Measurements from ENCODE around the gene SV2C.
A peak's percentile ranks its signal among the peaks of the same experiment; 100 is the strongest.

DNA sequence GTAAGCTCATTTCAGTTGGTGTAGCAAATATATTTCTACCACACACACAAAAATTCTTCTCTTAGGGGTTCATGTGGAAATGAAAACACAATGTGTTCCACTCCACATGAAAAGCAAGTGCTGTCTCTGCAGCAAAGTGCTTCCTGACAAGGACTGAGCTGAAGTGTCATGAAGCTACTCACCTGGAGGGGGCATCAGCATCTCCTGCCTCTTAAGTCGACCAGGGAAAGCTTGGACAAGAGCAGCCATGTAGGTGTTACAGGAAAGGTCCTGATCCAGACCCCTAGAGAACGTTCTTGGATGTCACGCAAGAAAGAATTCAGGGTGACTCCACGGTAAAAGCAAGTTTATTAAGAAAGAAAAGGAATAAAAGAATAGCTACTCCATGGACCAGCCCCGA lies 62.8 kb downstream of the SV2C start:
- TF ChIP-seq, protein P1, sequence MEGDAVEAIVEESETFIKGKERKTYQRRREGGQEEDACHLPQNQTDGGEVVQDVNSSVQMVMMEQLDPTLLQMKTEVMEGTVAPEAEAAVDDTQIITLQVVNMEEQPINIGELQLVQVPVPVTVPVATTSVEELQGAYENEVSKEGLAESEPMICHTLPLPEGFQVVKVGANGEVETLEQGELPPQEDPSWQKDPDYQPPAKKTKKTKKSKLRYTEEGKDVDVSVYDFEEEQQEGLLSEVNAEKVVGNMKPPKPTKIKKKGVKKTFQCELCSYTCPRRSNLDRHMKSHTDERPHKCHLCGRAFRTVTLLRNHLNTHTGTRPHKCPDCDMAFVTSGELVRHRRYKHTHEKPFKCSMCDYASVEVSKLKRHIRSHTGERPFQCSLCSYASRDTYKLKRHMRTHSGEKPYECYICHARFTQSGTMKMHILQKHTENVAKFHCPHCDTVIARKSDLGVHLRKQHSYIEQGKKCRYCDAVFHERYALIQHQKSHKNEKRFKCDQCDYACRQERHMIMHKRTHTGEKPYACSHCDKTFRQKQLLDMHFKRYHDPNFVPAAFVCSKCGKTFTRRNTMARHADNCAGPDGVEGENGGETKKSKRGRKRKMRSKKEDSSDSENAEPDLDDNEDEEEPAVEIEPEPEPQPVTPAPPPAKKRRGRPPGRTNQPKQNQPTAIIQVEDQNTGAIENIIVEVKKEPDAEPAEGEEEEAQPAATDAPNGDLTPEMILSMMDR (IDR thresholded peaks at IDR 0.05; ENCODE audit: low read depth, low read length, missing input control): no peak
- no peak for TF ChIP-seq SP1 (IDR thresholded peaks at IDR 0.05)
- TF ChIP-seq, protein P2, sequence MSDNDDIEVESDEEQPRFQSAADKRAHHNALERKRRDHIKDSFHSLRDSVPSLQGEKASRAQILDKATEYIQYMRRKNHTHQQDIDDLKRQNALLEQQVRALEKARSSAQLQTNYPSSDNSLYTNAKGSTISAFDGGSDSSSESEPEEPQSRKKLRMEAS (IDR thresholded peaks at IDR 0.05): no peak
- TF ChIP-seq GABPA (IDR thresholded peaks at IDR 0.05 in 1 of 2, conservative IDR thresholded peaks at IDR 0.05 in 1 of 2): no peak
- no peak for TF ChIP-seq RXRA (IDR thresholded peaks at IDR 0.05)
- TF ChIP-seq TAF1 (conservative IDR thresholded peaks at IDR 0.05): no peak
- TF ChIP-seq EGR1 (IDR thresholded peaks at IDR 0.05; ENCODE audit: low read depth in 2 of 2): no peak
- TF ChIP-seq, protein P3, sequence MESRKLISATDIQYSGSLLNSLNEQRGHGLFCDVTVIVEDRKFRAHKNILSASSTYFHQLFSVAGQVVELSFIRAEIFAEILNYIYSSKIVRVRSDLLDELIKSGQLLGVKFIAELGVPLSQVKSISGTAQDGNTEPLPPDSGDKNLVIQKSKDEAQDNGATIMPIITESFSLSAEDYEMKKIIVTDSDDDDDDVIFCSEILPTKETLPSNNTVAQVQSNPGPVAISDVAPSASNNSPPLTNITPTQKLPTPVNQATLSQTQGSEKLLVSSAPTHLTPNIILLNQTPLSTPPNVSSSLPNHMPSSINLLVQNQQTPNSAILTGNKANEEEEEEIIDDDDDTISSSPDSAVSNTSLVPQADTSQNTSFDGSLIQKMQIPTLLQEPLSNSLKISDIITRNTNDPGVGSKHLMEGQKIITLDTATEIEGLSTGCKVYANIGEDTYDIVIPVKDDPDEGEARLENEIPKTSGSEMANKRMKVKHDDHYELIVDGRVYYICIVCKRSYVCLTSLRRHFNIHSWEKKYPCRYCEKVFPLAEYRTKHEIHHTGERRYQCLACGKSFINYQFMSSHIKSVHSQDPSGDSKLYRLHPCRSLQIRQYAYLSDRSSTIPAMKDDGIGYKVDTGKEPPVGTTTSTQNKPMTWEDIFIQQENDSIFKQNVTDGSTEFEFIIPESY (IDR thresholded peaks at IDR 0.05): no peak
- no peak for TF ChIP-seq JUND (IDR thresholded peaks at IDR 0.05)
- TF ChIP-seq RAD21 (IDR thresholded peaks at IDR 0.05): peak in 1 of 2 donors; percentile 22
- TF ChIP-seq FOXA1 (IDR thresholded peaks at IDR 0.05): no peak
- TF ChIP-seq HNF4G (IDR thresholded peaks at IDR 0.05): no peak
- TF ChIP-seq YY1 (IDR thresholded peaks at IDR 0.05): no peak

All from liver (tissue), 3 donors.